ENCODE results near the gene SDF4. TPM values are rescaled to one million over a fixed set of nuclear protein-coding genes. Genes with fewer than 3 reads are reported as not detected.
"Not testable (repeated sequence)": the region's sequence is repeated elsewhere in the genome, so short reads cannot be mapped to it uniquely, and the experiment has no call there.

The SDF4 gene
- total RNA-seq, 2 experiments from 2014 or later = 96.9 to 99.3 TPM

- no peak for ATAC-seq
- CTCF ChIA-PET = interaction anchor here (1.7 kb wide), 1 partner anchor 74 kb away, joined by 5 read pairs; no protein-coding TSS in a partner anchor
Measured at GRCh38 chr1:1196431-1197187, 35.2 kb downstream of the SDF4 start.

DNA sequence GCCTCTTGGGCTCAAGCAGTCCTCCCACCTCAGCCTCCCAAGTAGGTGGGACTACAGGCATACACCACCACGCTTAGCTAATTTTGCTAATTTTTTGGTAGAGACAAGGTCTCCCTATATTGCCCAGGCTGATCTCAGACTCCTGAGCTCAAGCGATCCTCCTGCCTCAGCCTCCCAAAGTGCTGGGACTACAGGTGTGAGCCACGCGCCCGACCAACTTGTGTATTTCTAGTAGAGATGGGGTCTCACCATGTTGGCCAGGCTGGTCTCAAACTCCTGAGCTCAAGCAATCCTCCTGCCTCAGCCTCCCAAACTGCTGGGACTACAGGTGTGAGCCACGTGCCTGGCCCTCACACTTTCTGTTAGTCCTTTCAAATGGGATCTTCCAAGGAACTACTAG lies 36.1 kb downstream of the SDF4 start:
- H3K4me3 Mint-ChIP-seq; ATAC-seq; POLR2A ChIA-PET; DNase-seq; H3K27me3 Mint-ChIP-seq (ENCODE audit: low read depth); H3K27ac Mint-ChIP-seq; H3K36me3 Mint-ChIP-seq (ENCODE audit: low read depth): not testable (repeated sequence)
- peaks cover 13% of the 10 kb centered on the region for H3K4me1 Mint-ChIP-seq (ENCODE audit: low read depth)
- peaks cover 12% of the 10 kb centered on the region for H3K9me3 Mint-ChIP-seq (ENCODE audit: insufficient read depth)
- CTCF ChIA-PET = interaction anchor here (1.7 kb wide), 1 partner anchor 73 kb away, joined by 5 read pairs; no protein-coding TSS in a partner anchor

More at GRCh38 chr1:1196431-1197187, 35.2 kb downstream of the SDF4 start:
- Mint-ChIP-seq H3K4me1 (ENCODE audit: low read depth) (peaks cover 15% of the 10 kb centered on the region), H3K36me3 (ENCODE audit: low read depth) (peaks cover 7% of the 10 kb centered on the region), H3K9me3 (ENCODE audit: insufficient read depth) (peaks cover 6% of the 10 kb centered on the region), H3K27ac (no peak overlapping the region), H3K4me3 (no peak overlapping the region), H3K27me3 (ENCODE audit: low read depth) (peaks cover 4% of the 10 kb centered on the region)
- no peak for DNase-seq
- POLR2A ChIA-PET = no interaction called here

DNA sequence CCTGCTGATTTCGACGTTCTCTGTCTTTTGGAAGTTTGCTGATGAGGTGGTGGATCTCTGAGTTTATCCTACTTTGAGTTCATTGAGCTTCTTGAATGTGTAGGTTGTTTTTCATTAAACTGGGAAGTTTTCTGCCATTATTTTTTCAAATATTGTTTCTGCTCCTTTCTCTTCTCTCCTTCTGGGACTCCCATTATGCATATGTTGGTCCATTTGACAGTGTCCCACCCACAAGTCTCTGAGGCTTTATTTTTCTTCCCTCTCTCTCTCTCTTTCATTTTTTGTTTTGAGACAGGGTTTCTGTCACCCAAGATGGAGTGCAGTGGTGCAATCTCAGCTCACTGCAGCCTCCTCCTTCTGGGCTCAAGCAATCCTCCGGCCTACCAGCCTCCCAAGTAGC lies 37.1 kb downstream of the SDF4 start:
- H3K4me3 Mint-ChIP-seq = no peak overlapping the region
- peaks cover 3% of the 10 kb centered on the region for H3K4me1 Mint-ChIP-seq (ENCODE audit: low read depth)
- ATAC-seq (no peak), DNase-seq (no peak)
- peaks cover 4% of the 10 kb centered on the region for H3K27me3 Mint-ChIP-seq (ENCODE audit: low read depth)
- H3K36me3 Mint-ChIP-seq (ENCODE audit: low read depth) = peaks cover 7% of the 10 kb centered on the region
- no peak overlapping the region for H3K27ac Mint-ChIP-seq
- POLR2A ChIA-PET = no interaction called here
- CTCF ChIA-PET = interaction anchor here (1.2 kb wide), 1 partner anchor 21 kb away, joined by 3 read pairs; no protein-coding TSS in a partner anchor
- H3K9me3 Mint-ChIP-seq (ENCODE audit: insufficient read depth) = peaks cover 12% of the 10 kb centered on the region

DNA sequence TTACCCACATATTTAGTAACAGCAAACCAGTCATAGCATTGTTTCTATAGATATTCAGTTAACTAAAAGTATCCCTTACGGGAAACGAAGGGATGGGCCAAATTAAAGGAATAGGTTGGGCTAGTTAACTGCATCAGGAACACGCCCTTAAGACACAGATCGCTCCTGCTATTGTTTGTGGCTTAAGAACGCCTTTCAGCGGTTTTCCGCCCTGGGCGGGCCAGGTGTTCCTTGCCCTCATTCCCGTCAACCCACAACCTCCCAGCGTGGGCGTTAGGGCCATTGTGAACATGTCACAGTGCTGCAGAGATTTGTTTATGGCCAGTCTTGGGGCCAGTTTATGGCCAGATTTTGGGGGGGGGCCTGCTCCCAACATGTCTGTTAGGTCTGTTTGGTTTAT lies 40.1 kb downstream of the SDF4 start:
- DNase-seq (no peak), ATAC-seq (no peak)
- Mint-ChIP-seq H3K27ac (no peak overlapping the region), H3K36me3 (ENCODE audit: low read depth) (peaks cover 7% of the 10 kb centered on the region), H3K4me1 (ENCODE audit: low read depth) (no peaks in the 10 kb centered on the region), H3K9me3 (ENCODE audit: insufficient read depth) (peaks cover 12% of the 10 kb centered on the region), H3K27me3 (ENCODE audit: low read depth) (peaks cover 20% of the 10 kb centered on the region), H3K4me3 (no peak overlapping the region)
- ChIA-PET CTCF (no interaction called here), POLR2A (no interaction called here)

DNA sequence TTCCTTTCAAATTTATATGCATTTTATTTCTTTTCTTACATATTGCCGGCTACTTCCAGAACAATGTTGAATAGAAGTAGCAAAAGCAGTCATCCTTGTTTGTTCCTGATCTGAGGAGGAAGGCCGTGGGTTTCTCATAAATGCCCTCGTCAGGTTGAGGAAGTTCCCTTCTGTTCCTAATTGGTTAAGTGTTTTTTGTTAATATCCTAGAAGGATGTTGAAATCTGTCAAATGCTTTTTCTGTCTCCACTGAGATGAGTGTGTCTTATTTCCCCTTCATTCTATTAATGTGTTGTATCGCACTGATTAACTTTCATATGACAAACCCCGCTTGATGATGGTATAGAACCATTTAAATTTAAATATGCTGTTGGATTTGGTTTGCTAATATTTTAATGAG lies 42.7 kb downstream of the SDF4 start:
- no peaks in the 10 kb centered on the region for H3K4me1 Mint-ChIP-seq (ENCODE audit: low read depth)
- DNase-seq = no peak
- no peak overlapping the region for H3K4me3 Mint-ChIP-seq
- peaks cover 19% of the 10 kb centered on the region for H3K27me3 Mint-ChIP-seq (ENCODE audit: low read depth)
- peaks cover 12% of the 10 kb centered on the region for H3K9me3 Mint-ChIP-seq (ENCODE audit: insufficient read depth)
- peaks cover 5% of the 10 kb centered on the region for H3K36me3 Mint-ChIP-seq (ENCODE audit: low read depth)
- H3K27ac Mint-ChIP-seq = no peak overlapping the region
- ChIA-PET POLR2A (no interaction called here), CTCF (no interaction called here)
- no peak for ATAC-seq

- H3K4me3 Mint-ChIP-seq = no peak overlapping the region
- ATAC-seq = no peak
- no peak for DNase-seq
- H3K27me3 Mint-ChIP-seq (ENCODE audit: low read depth) = peaks cover 18% of the 10 kb centered on the region
- ChIA-PET CTCF (interaction anchor here (0.7 to 2.1 kb wide), 4 partner anchors 43 to 1225 kb away, joined by 4 to 5 read pairs (median 4); partner anchors contain the start of gene CCNL2), POLR2A (no interaction called here)
- H3K27ac Mint-ChIP-seq = no peak overlapping the region
- H3K36me3 Mint-ChIP-seq (ENCODE audit: low read depth) = peaks cover 5% of the 10 kb centered on the region
- peaks cover 12% of the 10 kb centered on the region for H3K9me3 Mint-ChIP-seq (ENCODE audit: insufficient read depth)
- H3K4me1 Mint-ChIP-seq (ENCODE audit: low read depth) = peaks cover 2% of the 10 kb centered on the region
Measured at GRCh38 chr1:1187938-1188337, 43.9 kb downstream of the SDF4 start.

DNA sequence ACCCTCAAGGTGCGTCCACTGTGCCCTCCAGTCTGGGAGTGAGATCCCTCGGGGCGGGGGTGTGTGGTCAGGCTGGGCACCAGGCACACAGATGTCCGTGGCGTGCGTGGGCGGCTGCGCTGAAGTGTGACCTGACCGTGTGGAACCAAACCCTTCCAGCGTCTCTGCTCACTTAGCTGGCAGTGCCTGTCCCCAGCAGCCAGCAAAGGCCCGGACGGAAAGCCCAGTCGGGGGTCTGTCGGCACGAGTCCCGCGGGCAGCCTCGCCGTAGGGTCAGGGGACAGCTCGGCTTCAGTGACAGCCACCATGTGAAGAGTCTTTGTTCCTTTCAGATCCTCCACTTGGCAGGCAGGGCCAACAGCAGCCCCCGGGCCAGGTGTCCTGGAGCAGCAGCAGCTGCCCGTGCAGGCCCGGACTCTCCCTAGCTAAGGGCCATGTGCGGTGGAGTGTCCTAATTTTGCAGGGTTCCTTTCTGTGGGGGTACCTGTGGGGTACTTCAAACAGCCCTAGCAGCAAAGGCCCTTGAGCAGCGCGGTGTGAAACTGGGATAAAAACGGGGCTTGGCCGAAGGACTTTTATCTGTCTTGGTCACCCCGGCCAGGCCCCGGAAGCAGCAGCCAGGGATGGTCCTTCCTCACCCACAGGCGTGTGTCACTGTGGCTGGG lies 46.6 kb downstream of the SDF4 start:
- POLR2A ChIA-PET = no interaction called here
- Mint-ChIP-seq H3K4me3 (no peak overlapping the region), H3K9me3 (ENCODE audit: insufficient read depth) (no peaks in the 10 kb centered on the region), H3K27ac (no peak overlapping the region), H3K36me3 (ENCODE audit: low read depth) (no peaks in the 10 kb centered on the region), H3K27me3 (ENCODE audit: low read depth) (peaks cover 16% of the 10 kb centered on the region), H3K4me1 (ENCODE audit: low read depth) (peaks cover 10% of the 10 kb centered on the region)
- DNase-seq (no peak), ATAC-seq (no peak)
- CTCF ChIA-PET = no interaction called here

GRCh38 chr1:1183833-1184775 lies 47.7 kb downstream of the SDF4 start:
- POLR2A ChIA-PET = no interaction called here
- Mint-ChIP-seq H3K4me1 (ENCODE audit: low read depth) (peaks cover 10% of the 10 kb centered on the region), H3K27me3 (ENCODE audit: low read depth) (peaks cover 10% of the 10 kb centered on the region), H3K4me3 (no peak overlapping the region), H3K36me3 (ENCODE audit: low read depth) (no peaks in the 10 kb centered on the region), H3K27ac (no peak overlapping the region), H3K9me3 (ENCODE audit: insufficient read depth) (no peaks in the 10 kb centered on the region)
- DNase-seq (no peak), ATAC-seq (no peak)
- CTCF ChIA-PET = no interaction called here

- Mint-ChIP-seq H3K9me3 (ENCODE audit: insufficient read depth) (no peaks in the 10 kb centered on the region), H3K36me3 (ENCODE audit: low read depth) (no peaks in the 10 kb centered on the region), H3K27ac (peak overlapping the region; percentile 25), H3K4me1 (ENCODE audit: low read depth) (peaks cover 10% of the 10 kb centered on the region), H3K4me3 (no peak overlapping the region), H3K27me3 (ENCODE audit: low read depth) (peaks cover 4% of the 10 kb centered on the region)
- POLR2A ChIA-PET = no interaction called here
- DNase-seq (no peak), ATAC-seq (no peak)
- CTCF ChIA-PET = no interaction called here
Measured at GRCh38 chr1:1183221-1183747, 48.5 kb downstream of the SDF4 start.

DNA sequence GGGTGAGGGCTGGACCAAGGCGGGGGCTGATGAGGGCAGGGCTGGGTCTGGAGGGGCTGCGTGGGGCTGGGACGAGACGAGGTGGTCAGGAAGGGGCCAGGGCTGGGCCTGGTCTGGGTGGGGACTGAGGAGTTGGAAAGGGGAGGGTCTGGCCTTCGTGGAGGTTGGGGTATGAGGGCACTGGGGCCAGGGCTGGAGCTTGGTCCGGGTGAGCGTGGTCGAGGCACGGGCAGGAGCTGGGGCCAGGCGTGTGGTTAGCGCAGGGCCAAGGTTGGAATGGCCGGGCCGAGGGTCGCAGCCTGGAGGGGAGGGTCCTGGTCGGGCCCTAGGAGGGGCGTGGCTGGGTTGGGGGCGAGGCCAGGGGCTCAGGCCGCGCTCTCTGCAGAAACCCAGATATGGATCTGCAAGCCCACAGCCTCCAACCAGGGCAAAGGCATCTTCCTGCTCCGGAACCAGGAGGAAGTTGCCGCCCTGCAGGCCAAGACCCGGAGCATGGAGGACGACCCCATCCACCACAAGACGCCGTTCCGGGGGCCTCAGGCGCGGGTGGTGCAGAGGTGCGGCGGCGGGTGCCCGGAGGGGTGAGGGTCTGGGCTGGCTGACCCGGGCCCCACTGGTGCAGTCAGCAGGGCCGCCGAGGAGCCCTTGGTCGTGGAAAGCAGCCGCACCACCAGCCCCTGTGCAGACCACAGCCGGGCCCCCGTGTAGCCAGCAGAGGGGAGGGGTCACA lies 49.1 kb downstream of the SDF4 start:
- Mint-ChIP-seq H3K4me3 (no peak overlapping the region), H3K27ac (no peak overlapping the region), H3K4me1 (ENCODE audit: low read depth) (peaks cover 10% of the 10 kb centered on the region), H3K9me3 (ENCODE audit: insufficient read depth) (no peaks in the 10 kb centered on the region), H3K27me3 (ENCODE audit: low read depth) (no peaks in the 10 kb centered on the region), H3K36me3 (ENCODE audit: low read depth) (no peaks in the 10 kb centered on the region)
- ChIA-PET CTCF (no interaction called here), POLR2A (no interaction called here)
- ATAC-seq = peak; percentile 30
- no peak for DNase-seq

DNA sequence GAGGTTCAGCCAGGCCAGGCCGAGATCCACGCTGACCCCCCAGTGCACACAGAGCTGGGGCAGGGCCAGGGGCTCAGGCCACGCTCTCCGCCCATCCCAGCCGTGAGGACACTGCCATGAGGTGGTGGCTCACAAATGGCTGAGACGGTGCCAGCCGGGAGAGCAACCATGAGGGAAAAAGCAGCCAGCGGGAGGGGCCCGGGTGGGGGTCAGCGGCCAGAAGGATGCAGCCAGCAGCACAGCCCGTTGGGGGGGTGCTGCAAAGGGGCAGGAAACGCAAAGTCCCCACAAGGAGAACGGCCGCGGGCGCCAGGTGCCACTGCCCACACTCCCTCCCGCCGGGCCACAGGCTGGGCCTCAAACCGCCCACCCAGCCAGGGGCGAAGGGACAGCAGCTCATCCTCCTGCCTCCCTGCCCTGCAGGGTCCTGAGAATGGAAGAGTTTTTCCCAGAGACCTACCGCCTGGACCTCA lies 49.8 kb downstream of the SDF4 start:
- Mint-ChIP-seq H3K4me1 (ENCODE audit: low read depth) (peaks cover 10% of the 10 kb centered on the region), H3K9me3 (ENCODE audit: insufficient read depth) (no peaks in the 10 kb centered on the region), H3K27ac (peak overlapping the region; percentile 52), H3K36me3 (ENCODE audit: low read depth) (no peaks in the 10 kb centered on the region), H3K27me3 (ENCODE audit: low read depth) (peaks cover 2% of the 10 kb centered on the region), H3K4me3 (no peak overlapping the region)
- POLR2A ChIA-PET = no interaction called here
- CTCF ChIA-PET = interaction anchor here (0.8 kb wide), 1 partner anchor 60 kb away, joined by 3 read pairs; no protein-coding TSS in a partner anchor
- DNase-seq (no peak), ATAC-seq (no peak)

Data from activated CD8-positive, alpha-beta T cell treated with anti-CD3 and anti-CD28 coated beads, Interleukin-2, amount 10 ng/mL, durations not matched to agents 7 days and 5 days (primary cell).